Inflammatory macrophage treated with lipopolysaccharide for 4 hours (primary cell): ENCODE measurements around the gene DCBLD1.

ENCODE experiments used
- DNase-seq: peaks from one replicate; pipeline ENCODE4 v3.0.0-alpha.2; 2020

DCBLD1 gene

DNA sequence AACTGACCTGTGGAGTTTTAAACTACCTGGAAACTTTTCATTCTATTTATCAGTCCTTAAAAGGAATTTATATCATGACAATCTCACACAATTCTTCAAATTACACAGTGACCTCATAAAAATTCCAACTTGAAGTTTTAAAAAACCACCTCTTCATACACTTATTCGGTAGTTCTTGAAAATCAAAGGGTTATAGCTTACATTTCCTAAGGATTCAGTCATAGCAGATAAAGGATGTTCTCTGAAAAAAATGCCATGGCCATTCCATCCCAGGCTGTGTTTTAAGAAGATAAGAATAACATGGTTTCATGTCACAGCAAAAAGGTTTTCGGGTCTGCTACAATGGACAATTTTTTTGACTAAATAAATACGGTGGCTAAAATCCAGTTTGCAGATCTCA is 78.7 kb downstream of the DCBLD1 start:
- DNase-seq = no peak

DNA sequence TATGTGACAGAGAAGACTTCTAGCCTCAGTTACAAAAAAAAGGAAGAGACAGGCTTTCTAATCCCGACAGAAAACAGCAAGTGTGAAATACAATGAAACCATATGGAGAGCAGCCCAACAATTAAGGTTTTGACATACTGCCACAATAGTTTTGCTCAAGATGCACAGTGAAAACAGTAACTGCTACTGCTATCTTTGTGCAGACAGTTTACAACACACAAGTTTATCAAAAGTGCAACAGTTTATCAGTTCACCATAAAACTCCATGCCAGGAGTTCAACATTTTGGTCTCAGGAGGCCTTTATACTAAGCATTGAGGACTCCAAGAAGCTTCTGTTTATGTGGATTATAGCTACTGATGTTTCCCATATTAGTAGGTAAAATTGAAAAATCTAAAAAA is 82.2 kb downstream of the DCBLD1 start:
- DNase-seq = no peak

DNA sequence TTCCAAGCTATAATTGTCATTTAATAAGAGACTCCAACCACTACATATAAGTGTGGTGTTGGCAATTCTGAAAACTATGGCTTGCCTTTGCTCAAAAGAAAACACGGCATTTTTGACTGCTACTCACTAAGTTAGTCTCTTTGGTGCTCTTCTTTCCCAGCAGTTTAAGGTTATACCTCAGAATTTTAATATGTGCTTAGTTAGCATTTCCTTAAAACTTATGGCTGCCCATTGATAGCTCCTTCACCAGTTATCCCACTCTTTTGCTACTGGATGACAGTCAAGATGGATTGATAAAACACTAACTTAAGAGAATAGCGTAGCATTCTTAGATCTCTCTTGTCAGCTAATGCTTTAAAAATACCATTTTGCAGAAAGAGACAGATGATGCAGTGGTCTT is 85.8 kb downstream of the DCBLD1 start:
- DNase-seq = no peak

DNA sequence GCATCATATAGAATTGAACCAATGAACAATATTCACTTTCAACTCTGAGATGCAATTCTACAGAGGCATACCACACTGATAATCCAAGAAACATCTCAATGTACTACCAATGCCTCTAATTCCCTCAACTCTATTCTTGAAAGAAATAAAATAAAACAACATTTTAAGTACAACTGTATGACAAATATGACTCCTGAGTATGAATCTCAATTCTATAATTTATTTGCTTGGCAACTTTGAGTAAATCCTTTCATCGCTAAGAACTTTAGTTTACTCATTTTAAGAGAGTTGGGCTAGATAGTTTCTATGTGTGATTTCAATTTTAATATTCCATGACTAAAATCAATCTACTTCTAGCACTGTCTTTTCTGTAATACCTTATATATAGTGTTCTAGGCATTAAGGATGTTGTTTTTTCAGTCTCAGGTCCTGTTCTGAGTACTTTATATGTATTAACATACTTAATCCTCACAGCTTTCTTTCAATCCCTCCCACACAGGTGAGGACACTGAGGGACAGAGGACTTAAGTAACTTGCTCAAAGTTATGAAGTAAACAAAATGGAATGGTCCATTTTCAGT is 86.4 kb downstream of the DCBLD1 start:
- DNase-seq = no peak

DNA sequence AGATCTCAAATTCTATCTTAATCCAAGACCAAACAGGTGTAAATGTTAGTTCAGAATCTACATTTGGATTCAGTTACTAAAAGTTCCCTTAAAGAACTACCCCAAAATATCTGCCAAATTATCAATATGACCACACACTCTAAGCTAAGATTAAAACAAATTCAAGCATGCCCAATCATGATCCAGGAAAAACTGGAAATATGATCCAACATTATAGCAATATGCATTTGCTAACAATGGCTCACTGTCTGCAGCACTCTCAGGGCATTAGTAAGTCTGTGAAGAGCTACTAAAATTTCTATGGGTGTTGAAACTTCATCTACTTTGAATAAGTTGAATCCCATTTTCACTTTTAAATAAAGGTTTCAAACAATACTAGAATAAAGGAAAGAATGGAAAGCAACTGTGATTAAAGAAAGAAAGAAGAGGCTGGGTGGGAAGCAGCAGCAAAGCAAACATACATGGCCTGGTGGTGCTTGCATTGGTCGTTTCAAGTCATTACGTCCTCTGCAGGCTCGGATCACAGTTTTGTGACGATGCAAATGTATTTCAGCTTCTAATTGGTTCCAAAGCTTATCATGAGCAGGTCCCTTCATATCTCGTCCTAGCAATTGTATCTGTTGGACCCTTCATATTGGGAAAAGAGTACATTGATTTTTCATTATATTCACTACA is 90.7 kb downstream of the DCBLD1 start:
- DNase-seq = no peak

DNA sequence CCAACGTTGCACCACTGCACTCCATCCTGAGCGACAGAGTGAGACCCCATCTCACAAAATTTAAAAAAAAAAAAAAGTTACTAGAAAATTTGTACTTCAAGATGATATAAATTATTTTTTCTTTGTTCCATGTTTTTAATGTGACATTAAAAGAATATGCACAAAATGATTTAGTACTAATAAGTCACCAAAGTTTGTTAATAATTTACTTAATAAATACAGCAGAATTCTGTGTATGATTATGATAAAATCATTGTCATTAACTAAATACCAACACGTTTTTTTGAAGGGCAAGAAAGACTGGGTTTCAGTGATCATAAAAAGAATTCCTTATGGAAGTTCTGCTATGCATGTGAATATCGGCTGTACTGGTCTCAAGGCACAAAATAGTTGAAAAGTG is 91.7 kb downstream of the DCBLD1 start:
- DNase-seq = no peak

DNA sequence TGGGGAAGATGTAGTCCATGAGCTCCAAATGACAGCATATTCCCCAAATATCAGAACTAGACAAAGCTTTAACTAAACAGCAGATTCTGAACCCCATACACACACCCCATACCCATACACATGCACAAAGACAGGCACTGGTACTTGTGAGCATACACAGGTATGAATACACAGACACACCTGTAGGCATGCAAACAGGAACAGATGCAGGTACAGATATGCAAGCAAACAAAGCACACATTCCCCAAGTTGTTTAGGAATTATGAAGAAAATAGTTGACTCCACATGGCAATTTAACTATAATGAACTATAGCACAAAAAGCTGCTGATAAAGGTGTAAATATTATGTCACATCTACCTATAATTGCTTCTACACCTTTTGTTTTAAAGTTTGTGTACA is 103.2 kb downstream of the DCBLD1 start:
- DNase-seq = no peak

DNA sequence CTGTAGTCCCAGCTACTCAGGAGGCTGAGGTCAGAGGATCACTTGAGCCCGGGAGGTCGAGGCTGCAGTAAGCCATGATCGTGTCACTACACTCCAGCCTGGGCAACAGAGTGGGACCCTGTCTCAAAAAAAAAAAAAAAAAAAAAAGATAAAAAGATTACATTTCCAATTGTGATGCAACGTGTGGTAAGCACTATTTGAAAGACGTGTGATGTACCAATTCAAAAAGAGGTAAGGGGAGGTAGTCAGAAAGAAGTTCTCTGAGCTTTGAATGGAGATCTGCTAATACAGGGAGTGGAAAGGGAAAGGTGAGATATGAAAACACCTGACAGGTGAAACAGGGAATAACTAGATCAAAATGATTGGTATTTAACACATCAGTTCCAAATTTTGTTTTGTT is 108.0 kb downstream of the DCBLD1 start:
- DNase-seq = no peak

DNA sequence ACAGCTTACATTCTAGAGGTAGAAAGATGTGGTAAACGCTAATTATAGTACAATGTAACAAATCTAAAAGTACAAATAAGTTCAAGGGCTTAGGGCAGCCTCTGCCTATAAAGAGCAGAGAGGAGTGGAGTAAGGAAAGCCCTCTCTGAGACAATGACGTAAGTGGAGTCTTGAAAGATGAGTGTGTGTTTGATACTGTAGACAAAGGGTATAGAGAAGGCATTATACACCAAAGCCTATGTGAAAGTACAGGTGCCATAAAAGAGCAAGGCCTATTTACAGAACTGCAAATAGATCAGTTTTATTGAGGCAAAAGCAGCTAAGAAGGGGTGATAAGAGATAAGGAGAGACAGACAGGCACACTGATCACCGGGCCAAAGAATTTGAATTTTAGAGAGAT is 108.9 kb downstream of the DCBLD1 start:
- no peak for DNase-seq

DNA sequence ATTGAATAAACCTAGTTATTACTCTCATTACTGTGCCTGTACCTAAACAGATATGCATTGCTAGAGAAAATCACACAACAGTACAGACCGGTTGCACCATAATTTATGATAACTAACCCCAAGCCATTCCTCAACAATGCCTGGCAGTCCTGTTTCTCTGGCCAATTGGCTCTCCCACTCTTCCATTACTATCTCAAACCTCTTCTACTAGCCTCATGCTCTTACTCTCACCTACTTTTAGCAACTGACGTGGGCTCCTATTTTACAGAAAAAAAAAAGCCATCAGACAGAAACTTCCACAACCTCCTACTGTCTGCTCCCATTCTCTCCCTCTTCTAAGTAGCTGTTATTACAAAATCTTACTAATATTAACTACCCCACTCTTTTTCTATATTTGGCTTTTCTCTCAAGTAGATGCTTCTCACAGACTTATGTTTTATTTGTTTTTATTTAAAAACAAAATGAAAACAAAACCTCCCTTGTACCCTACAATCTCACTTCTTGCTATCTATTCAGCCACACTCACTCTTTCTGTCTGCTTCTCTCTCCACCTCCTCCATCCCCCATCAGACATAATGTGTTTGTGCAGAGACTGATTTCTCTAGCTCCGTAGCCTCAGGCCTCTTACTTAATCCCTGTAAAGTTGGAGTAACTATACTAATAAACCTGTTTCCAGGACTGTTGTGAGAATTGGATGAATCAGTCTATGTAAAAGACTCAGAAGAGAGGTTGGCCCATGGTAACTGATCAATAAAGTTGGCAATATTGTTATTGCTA is 110.7 kb downstream of the DCBLD1 start:
- DNase-seq = no peak

DNA sequence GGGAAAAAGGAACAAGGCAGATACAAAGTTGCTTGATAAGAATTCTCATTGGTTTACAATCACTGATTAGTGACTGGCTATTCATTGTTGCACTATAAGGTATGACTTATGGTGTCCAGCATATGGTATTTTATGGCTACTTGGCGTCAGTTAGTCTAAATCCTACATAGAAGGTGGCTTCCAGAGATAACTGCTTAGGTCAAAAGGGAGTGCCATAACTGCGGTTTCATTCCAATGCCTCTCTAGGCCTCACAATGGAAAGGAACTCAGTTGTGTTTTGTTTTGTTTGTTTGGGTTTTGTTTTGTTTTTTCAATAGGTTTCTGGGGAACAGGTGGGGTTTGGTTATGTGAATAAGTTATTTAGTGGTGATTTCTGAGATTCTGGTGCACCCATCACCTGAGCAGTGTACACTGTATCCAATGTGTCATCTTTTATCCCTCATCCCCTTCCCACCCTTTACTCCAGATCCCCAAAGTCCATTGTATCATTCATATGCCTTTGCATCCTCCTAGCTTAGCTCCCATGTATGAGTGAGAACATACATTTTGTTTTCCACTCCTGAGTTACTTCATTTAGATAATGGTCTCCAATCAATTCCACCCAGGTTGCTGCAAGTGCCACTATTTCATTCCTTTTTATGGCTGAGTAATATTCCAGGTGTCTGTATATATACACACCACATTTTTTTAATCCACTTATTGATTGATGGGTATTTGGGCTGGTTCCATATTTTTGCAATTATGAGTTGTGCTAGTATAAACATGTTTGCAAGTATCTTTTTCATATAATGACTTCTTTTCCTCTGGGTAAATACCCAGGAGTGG is 112.8 kb downstream of the DCBLD1 start:
- no peak for DNase-seq

DNA sequence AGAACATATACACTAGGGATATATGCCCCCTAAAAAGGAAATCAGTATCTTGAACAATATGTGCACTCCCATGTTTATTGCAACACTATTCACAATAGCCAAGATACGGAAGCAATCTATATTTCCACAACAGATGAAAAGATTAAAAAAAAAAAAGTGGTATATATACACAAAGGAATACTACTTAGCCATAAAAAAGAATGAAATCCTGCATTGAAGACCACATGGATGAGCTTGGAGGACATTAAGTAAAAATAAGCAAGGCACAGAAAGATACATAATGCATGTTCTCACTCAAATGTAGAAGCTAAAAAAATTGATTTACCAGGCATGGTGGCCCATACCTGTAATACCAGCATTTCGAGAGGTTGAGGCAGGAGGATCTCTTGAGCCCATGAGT is 115.3 kb downstream of the DCBLD1 start:
- no peak for DNase-seq
